Cardiac muscle cell (in vitro differentiated cells and primary cell): ENCODE data around the gene APOL5. TPM values are rescaled to one million over a fixed set of nuclear protein-coding genes. Genes with fewer than 3 reads are reported as not detected.
"Not testable (repeated sequence)": the region's sequence is repeated elsewhere in the genome, so short reads cannot be mapped to it uniquely, and the experiment has no call there.

Experiments used
- DNase-seq, 2 donors: peaks; one replicate each; pipeline versions ENCODE4 v3.0.0 to v3.0.0-alpha.2; 2010 to 2017; ENCODE audit warnings: low read depth in 1 of 2, low spot score in 1 of 2
- H3K27ac ChIP-seq: fragments of 200-600 bp; sonication (generic); 2 replicates; pipeline ENCODE4 v1.5.1; 2016
- H3K27me3 ChIP-seq: fragments of 200-600 bp; sonication (generic); 2 replicates; pipeline ENCODE4 v1.6.0; 2016; ENCODE audit warnings: control low read depth
- H3K36me3 ChIP-seq: fragments of 200-600 bp; sonication (generic); 2 replicates; pipeline ENCODE4 v1.5.1; 2016; ENCODE audit warnings: control low read depth
- H3K4me1 ChIP-seq: fragments of 200-600 bp; sonication (generic); 2 replicates; pipeline ENCODE4 v1.8.1; 2017; ENCODE audit warnings: low read depth, mild to moderate bottlenecking, mixed run types
- H3K4me3 ChIP-seq: fragments of 200-600 bp; sonication (generic); 2 replicates; pipeline ENCODE4 v1.5.1; 2016; ENCODE audit warnings: mild to moderate bottlenecking
- H3K9me3 ChIP-seq: fragments of 200-600 bp; sonication (generic); 2 replicates; pipeline ENCODE4 v1.5.1; 2017; ENCODE audit warnings: low read depth, mild to moderate bottlenecking, control low read depth
- polyA plus RNA-seq: library from polyadenylated mRNA; unstranded; fragments of >200 nt; fragmentation: Nextera tagmentation; extraction: Ambion mirVana; gene quantifications from 2 replicates; pipeline ENCODE4 v1.2.1, GENCODE V29; 2016
- total RNA-seq: library from RNA; depleted of rRNA; stranded (reverse); fragments of >200 nt; gene quantifications from 2 replicates; pipeline ENCODE4 v1.2.3, GENCODE V29; 2016
- TF ChIP-seq, protein P1 (sequence below): IDR thresholded peaks from 2 replicates; pipeline ENCODE4 v1.5.1; 2012; ENCODE audit warnings: low read depth, mild to moderate bottlenecking, low read length

APOL5 gene, protein sequence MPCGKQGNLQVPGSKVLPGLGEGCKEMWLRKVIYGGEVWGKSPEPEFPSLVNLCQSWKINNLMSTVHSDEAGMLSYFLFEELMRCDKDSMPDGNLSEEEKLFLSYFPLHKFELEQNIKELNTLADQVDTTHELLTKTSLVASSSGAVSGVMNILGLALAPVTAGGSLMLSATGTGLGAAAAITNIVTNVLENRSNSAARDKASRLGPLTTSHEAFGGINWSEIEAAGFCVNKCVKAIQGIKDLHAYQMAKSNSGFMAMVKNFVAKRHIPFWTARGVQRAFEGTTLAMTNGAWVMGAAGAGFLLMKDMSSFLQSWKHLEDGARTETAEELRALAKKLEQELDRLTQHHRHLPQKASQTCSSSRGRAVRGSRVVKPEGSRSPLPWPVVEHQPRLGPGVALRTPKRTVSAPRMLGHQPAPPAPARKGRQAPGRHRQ
- total RNA-seq (not detected in 2 replicates), polyA plus RNA-seq (not detected in 2 replicates)

DNA sequence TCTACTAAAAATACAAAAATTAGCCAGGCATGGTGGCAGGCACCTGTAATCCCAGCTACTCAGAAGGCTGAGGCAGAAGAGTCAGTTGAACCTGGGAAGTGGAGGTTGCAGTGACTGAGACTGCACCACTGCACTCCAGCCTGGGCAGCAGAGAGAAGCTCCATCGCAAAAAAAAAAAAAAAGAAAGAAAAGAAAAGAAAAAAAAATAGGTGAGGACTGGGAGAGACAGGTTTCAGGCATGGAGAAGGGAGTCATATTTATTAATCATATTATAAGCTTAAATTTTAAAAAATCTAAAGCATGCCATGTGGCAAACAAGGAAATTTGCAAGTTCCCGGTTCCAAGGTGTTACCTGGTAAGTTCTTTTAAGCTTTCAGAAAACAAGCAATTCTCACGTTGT is at the start of gene APOL5:
APOL5 (plus strand) TSS at position 301 of the 400 bp plus-strand sequence; CDS start at position 301, 0 bp downstream.
- TF ChIP-seq, protein P1, sequence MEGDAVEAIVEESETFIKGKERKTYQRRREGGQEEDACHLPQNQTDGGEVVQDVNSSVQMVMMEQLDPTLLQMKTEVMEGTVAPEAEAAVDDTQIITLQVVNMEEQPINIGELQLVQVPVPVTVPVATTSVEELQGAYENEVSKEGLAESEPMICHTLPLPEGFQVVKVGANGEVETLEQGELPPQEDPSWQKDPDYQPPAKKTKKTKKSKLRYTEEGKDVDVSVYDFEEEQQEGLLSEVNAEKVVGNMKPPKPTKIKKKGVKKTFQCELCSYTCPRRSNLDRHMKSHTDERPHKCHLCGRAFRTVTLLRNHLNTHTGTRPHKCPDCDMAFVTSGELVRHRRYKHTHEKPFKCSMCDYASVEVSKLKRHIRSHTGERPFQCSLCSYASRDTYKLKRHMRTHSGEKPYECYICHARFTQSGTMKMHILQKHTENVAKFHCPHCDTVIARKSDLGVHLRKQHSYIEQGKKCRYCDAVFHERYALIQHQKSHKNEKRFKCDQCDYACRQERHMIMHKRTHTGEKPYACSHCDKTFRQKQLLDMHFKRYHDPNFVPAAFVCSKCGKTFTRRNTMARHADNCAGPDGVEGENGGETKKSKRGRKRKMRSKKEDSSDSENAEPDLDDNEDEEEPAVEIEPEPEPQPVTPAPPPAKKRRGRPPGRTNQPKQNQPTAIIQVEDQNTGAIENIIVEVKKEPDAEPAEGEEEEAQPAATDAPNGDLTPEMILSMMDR = no peak
- Histone ChIP-seq H3K27ac (no peak within 1 kb of the TSS), H3K27me3 (no peaks in the 10 kb centered on the region)

DNA sequence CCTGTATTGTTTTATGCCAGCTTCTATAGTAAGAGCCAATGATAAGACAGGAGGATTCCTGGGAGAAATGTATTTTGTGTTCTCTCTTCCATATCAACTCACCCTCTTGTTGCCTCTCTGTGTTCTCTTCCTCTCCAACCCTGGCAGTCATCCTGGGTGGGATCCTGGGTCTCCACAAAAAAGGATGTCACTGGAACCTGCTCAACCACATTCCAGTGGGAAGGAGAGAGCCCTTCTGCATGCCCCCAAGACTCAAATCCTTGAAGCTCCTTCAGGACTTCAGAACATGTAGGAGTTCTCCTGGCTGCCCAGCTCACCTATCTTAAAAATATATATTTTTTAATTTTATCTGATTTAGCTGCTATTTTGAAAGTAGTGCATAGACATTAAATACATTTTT is 43.3 kb upstream of the APOL5 start:
- Histone ChIP-seq H3K4me3 (no peak overlapping the region), H3K9me3 (no peaks in the 10 kb centered on the region), H3K4me1 (no peaks in the 10 kb centered on the region), H3K36me3 (no peaks in the 10 kb centered on the region), H3K27ac (no peak overlapping the region), H3K27me3 (no peaks in the 10 kb centered on the region)
- TF ChIP-seq, protein P1 = no peak
- DNase-seq = no peak

More for the DNA sequence above, at the start of gene APOL5:
- H3K4me3 ChIP-seq = no peak within 1 kb of the TSS
- no peak for DNase-seq
- no peaks in the 10 kb centered on the region for H3K36me3 ChIP-seq
- H3K9me3 ChIP-seq = no peaks in the 10 kb centered on the region
- no peaks in the 10 kb centered on the region for H3K4me1 ChIP-seq

DNA sequence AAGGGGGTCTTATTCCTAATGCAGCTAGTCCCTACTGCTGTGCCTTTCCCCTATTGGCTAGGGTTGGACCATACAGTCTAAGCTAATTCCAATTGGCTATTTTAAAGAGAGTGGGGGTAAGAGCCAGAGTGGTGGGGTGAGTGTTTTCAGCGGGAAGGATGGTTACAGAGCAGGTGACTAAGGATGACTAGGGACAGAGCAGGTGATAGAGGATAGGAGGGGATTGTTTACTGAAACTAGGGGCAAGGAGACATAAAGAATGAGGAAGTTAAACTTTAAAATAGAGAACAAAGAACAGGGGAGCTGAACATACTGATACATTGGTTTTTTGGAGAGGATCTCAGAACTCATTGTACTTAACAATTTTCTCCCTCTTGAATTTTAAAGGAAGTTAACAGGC is 41.6 kb upstream of the APOL5 start:
- not testable (repeated sequence) for H3K27ac ChIP-seq, H3K4me3 ChIP-seq, H3K36me3 ChIP-seq, H3K4me1 ChIP-seq, H3K9me3 ChIP-seq, DNase-seq, H3K27me3 ChIP-seq

DNA sequence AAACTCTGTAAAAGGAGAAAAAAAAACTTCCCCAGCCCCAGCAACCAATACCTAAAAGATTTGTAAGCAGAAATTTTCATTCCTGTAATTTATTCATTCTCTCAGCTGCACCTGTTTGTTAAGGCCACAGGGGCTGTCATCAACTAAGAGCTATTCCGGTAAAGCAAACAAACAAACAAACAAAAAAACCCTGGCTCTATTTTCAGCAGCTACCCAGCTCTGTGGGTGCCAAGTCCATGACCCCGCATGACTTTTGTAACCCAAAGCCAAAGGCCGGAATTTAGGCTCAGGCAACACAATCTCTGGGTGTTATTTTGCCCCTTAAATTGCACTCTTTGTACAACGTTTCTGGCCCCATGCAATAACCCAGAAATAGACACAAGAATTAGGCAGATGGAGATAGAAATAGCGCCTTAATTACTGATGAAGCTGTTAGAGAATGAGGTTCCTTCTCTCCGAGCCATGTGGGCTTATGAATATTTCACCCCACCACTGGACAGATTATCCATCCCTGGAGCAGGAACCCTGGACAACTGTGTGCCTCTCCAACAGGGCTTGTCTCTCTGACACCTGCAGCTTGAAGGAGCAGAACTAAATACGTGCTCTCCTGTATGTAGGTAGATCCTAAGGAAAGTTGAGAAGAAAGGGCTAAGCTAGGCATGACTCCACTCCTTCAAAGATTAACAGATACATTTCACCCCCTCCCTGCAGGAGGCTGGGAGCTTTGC is 40.0 kb upstream of the APOL5 start:
- TF ChIP-seq, protein P1 = no peak
- Histone ChIP-seq H3K27me3 (no peaks in the 10 kb centered on the region), H3K4me1 (no peaks in the 10 kb centered on the region), H3K4me3 (no peak overlapping the region), H3K27ac (no peak overlapping the region), H3K9me3 (no peaks in the 10 kb centered on the region), H3K36me3 (no peaks in the 10 kb centered on the region)
- DNase-seq = no peak

- Histone ChIP-seq H3K4me1 (no peaks in the 10 kb centered on the region), H3K4me3 (no peak overlapping the region)
- TF ChIP-seq, protein P1 = no peak
Measured at GRCh38 chr22:35678836-35679235, 38.8 kb upstream of the APOL5 start.

DNA sequence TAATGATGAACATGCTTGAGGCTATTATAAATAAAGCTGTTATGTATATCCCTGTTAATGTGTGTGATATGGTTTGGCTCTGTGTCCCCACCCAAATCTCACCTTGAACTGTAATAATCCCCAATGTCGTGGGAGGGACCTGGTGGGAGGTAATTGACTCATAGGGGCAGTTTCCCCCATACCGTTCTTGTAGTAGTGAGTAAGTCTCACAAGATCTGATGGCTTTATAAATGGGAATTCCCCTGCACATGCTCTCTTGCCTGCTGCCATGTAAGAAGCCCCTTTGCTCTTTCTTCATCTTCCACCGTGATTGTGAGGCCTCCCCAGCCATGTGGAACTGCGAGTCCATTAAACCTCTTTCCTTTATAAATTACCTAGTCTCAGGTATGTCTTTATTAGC is 38.2 kb upstream of the APOL5 start:
- H3K4me3 ChIP-seq, H3K36me3 ChIP-seq, H3K4me1 ChIP-seq, H3K9me3 ChIP-seq, DNase-seq, H3K27ac ChIP-seq, H3K27me3 ChIP-seq: not testable (repeated sequence)

More at GRCh38 chr22:35678836-35679235, 38.8 kb upstream of the APOL5 start:
- H3K36me3 ChIP-seq = no peaks in the 10 kb centered on the region
- no peaks in the 10 kb centered on the region for H3K9me3 ChIP-seq
- DNase-seq = no peak
- no peaks in the 10 kb centered on the region for H3K27me3 ChIP-seq
- H3K27ac ChIP-seq = no peak overlapping the region
